Fibroblast of peridontal ligament (primary cell): ENCODE measurements around the gene LHFPL4.
A peak's percentile ranks its signal among the peaks of the same experiment; 100 is the strongest.

ENCODE experiments used
- DNase-seq: peaks from one replicate; pipeline ENCODE4 v3.0.0-alpha.2; 2010; ENCODE audit errors: extremely low read depth

Gene LHFPL4

DNA sequence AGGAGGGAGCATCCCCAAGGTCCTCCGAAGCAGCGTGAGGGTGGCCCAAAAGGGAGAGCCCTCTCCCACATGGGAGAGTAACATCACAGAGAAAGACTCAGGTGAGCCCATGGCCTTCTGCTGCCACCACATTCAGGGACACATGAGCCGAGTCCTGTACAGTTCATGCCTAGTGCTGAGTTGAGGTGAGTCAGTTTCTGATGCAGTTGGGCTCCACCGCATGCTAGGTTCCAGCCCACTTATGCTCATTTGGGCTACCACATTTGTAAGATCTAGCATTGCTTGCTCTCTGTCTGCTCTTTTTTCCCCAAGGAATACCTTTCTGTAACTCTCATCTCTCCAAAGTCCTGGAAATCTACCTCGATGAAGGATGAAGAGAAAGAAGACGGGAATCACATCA is 79.1 kb downstream of the LHFPL4 start:
- no peak for DNase-seq

DNA sequence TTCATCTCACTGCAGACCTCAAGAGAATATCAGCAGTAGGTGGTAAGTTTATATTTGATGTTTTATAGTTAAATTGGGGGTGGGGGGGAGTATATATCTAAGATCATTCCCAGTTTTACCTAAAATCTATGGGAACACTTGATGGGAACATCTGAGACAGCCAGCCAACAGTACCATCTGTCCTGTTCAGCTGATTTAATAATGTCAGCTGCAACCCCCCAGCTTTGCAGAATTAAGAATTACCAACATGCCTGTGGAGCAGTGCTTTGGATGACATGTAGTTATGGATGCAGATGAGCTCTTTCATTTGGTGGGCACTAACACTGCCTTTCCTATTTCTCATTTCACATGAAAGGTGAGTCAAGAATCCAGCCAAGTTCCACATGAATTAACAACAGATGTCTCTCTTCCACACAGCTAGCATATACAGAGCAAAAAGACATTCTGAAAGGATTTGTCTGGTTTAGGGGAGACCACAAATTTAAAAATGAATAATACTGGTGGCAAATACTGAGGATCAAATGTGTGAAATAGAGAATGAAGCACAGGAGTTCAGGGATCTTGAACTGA is 80.0 kb downstream of the LHFPL4 start:
- DNase-seq = no peak

DNA sequence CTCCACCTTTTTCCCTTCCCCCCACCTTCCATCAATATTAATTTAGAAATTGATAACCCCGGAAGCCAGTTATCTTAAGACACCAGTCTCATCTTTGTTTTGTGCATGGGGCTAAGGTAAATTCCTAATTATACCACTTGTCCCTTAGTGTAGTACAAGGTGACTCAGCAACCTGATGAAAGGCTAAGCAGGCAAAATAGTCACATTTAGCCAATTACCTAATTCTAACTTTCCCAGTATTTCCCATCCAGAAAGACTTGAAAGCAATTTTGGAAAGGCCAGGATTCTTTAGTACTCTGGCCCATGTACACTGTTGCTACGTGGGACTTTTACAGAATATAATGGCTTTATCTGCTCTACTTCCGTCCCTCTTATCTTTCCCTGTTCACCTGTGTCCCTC is 83.6 kb downstream of the LHFPL4 start:
- DNase-seq = no peak

DNA sequence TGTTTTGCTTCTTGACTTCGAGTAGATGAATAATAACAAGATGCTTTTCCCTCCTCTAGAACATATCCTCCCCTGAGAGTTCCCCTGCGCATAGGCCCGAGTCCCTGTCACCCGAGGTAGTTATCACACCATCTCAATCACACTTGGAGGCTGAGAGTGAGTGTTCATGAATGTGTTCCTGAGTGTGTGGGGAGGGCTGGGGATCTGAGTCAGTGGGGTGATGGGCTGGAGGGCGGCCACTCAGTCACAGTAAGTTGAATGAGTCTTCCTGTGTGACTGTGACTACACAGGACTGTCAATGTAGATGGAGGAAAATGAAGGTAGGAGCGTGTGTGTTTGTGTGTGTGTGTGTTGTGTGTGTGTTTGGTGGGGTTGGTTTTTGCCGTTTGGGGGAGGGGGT is 85.2 kb downstream of the LHFPL4 start:
- no peak for DNase-seq

DNA sequence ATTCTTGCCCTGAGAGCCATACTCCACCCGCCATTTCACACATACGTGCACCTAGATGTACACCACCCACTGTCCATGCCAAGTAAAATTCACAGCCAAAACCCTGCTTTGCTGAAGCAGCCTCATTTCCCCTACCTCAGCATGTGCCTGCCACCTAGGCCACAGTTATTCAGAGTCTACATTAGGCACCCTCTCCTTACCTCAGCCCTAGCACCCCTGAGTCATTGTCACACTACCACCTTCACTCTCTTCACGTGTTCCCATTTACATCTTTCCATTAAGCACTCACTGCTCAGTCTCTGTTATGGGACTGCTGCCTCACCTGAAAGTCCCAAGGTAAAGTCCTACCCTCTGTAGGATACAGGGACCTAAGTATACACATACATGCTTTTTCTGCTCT is 86.2 kb downstream of the LHFPL4 start:
- no peak for DNase-seq

DNA sequence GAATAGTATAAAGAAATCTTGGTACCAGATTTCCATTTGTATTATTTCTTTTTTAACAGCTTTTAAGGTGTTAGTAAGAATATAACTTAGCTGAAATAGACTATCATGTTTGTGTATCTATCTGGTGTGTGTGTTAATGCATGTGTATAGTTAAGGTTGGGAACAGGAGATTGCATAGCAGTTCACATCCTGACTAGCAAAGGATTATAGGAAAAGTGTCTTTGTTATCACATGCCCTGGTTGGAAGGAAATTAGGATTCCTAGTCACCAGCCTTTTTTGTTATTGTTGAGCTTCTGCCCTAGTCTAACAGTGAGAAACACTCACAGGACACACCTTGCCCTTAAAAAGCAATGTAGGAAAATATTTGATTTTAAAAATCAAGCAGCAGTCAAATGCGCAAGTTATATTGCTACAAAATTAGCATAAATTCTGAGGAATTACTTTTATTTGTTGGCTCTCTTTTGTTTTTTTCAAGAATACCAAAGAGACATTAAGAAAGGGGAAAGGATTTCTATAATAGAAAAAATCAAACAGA is 98.0 kb downstream of the LHFPL4 start:
- DNase-seq = no peak

DNA sequence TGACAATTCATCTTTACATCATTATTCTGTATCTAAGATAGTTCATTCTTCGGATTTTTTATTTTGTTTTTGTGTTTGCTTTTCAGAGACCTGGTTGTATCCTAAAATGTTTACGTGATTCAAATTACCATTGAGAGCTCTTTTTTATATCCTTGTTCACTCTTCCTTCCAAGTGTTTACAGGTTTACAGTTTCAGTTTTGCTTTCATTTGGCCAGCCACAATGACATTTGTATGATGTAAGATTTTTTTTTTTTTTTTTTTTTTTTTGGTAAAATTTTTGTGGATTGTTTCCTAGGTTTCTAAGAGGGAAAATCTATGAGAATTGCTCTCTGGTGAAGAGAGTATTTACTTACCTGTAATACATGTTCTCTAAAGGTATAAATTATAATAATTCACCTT is 101.2 kb downstream of the LHFPL4 start:
- peak; percentile 54 for DNase-seq

DNA sequence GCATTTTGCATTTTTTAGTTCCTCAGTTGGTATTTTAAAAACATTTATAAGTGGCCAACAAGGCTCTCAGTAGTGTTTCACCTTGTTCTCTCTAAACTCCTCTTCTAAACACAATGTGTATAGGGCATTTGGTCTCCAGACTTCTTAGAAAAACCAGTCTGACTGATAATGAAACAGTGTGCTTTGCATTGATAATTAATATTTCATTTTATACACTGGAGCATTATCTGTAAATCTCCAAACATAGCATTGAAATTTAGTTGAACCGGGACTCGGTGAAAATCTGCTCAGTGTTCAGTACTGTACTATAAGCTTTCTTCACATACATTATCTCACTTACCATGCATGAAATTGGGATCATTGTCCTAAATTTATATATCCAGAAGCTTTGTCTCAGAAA is 102.6 kb downstream of the LHFPL4 start:
- no peak for DNase-seq

DNA sequence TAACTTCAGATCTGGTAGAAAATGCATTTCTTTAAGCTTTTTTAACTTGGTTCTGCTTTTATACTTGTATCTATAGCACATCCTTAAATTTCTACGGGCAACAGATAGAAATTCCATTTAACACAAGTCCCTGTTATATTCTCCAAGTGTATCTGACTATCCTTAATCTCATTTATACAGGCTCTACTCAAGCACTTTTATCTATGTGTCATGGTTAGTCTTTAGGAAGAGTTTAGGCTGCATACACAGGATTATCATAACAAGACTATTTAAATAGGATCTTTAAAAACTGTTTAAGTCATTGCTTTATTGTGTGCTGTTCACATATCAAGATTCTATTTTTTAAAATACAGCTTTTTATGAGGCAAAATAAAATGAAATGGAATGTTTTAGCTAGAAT is 103.5 kb downstream of the LHFPL4 start:
- no peak for DNase-seq

DNA sequence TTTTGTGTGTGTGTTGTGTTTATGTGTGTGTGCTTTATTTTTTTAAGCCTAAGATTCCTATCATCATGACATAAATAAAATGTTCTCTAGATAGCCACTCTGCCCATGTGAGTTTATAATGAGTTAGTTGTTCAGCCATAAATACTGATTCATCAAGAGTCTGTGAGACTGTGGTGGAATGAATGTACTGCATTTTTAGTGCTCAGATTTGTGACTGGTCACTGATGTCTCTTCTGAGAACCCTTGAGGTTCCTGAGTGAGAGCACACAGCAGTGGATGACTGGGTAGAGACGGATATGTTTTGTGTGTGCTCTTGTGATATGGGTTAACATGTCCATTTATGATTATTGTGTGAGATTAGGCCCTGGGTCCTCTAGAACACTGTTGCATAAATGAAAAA is 105.0 kb downstream of the LHFPL4 start:
- DNase-seq = no peak
